Cortex of kidney (tissue), 1 donor: ENCODE data around the gene ANO7.

Source experiments
- DNase-seq: peaks from one replicate; lab custom pipeline; 2025; lab: John Stamatoyannopoulos, UW

Gene ANO7, protein sequence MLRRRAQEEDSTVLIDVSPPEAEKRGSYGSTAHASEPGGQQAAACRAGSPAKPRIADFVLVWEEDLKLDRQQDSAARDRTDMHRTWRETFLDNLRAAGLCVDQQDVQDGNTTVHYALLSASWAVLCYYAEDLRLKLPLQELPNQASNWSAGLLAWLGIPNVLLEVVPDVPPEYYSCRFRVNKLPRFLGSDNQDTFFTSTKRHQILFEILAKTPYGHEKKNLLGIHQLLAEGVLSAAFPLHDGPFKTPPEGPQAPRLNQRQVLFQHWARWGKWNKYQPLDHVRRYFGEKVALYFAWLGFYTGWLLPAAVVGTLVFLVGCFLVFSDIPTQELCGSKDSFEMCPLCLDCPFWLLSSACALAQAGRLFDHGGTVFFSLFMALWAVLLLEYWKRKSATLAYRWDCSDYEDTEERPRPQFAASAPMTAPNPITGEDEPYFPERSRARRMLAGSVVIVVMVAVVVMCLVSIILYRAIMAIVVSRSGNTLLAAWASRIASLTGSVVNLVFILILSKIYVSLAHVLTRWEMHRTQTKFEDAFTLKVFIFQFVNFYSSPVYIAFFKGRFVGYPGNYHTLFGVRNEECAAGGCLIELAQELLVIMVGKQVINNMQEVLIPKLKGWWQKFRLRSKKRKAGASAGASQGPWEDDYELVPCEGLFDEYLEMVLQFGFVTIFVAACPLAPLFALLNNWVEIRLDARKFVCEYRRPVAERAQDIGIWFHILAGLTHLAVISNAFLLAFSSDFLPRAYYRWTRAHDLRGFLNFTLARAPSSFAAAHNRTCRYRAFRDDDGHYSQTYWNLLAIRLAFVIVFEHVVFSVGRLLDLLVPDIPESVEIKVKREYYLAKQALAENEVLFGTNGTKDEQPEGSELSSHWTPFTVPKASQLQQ

DNA sequence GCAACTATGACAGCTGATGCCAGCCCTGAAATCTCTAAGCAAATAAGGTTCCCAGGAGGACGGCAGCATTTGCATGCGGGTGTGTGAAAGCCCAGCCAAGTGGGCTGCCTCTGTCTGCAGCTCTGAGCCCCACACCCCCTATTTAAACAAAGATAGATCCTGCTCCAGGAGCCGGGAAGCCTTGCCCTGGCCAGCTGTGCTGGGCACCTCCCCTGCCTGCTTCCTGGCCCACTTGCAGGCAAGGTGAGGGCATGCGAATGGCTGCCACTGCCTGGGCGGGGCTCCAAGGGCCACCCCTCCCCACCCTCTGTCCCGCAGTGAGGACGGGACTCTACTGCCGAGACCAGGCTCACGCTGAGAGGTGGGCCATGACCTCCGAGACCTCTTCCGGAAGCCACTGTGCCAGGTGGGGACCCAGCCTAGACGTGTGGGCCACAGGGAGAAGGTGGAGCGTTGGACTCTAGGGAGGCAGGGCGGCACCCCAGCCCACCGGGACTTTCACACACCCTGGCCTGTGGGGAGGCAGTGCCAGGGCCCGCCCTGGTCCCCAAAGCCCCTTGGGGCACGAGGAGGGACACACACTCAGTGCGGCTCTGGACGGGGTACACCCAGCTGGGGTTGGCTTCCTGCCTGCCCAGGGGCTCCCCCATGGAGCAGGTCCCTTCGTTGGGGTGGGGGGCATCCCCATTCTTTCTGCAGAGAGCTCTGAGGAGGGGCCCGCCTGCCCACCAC lies at the start of gene ANO7:
Gene ANO7 (plus strand): TSS at position 317 of the 732 bp plus-strand sequence. CDS start 1,387 bp downstream, outside the sequence.
- DNase-seq: no peak

DNA sequence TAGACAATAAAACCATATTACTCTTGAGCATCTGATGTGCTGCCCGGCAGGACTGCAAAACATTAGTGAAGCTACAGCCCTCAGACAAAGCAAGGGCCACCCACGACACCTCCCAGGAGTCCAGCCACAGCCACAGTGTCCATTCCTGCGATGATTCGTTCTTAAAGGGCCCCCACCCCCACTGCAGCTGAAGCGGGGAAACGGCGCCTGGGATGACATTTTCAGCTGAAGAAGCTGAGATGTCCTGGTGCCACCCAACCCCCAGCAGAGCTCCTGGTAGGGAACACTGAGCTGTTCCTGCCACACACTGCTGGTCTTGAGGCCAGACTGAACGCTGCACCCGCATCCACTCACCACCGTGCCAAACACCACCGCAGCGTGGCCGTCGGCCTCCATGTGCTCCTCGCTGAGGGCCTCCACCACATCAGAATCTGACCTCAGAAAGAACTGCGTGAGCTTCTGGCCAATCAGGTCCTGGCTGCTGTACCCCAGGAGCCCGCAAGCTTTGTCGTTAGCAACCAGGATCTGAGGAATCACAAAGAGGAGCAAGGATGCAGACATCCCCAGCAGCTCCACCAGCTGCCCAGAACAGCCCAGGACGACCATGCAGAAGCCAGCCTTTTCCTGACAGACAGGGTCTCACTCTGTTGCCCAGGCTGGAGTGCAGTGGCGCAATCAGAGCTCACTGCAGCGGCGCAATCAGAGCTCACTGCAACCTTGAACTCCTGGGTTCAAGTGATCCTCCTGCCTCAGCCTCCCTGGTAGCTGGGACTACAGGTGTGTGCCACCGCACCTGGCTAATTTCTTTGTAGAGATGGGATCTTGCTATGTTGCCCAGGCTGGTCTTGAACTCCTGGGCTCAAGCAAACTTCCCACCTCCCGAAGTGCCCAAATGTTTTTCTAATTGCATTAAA lies 48.7 kb upstream of the ANO7 start:
- DNase-seq: no peak

- no peak for DNase-seq
These were observed 48.0 kb upstream of the ANO7 start for GRCh38 chr2:241140445-241140840.

DNA sequence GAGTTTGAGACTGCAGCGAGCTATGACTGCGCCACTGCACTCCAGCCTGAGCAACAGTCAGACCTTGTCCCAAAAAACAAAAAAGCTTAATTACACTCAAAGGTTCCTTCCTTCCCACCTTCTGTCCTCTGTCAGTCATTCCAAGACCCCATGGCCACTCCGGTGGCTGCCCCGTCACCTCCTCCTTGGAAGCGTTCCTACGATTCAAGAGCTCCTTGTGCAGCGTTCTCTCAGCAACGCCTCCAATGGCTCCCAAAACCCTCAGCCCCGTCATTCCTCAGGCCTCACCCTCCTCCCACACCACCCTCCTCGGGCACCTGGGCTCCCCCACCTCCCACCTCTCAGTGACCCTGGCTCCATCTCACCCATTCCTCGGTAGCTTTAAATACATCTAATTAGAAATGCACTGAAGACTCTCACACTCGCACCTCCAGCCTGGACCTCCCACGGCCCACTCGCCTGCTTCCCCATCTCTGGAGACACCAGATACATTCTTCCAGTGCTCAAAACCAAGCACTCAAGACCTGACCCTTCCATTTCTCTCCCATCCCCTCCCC lies 47.2 kb upstream of the ANO7 start:
- no peak for DNase-seq

GRCh38 chr2:241142063-241142462 lies 46.4 kb upstream of the ANO7 start:
- DNase-seq: no peak

DNA sequence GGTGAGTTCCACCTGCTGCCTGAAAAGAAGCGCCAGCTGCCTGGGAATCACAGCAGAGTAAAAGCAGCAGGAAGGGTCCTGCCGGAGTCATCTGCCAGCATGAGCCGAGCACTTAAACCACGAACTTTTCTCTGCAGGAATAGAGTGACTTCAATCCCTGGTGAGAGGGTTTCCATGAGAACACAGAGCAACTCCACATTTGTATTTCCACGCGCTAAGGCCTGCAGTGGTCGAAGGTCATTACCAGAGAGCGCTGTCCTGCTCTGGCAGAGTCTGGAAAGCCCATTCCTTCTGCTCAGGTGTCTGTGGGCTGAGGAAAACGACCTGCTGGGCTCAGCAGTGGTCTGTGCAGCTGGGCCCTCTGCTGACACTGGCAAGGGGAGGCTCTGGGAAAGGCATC lies 45.9 kb upstream of the ANO7 start:
- no peak for DNase-seq

GRCh38 chr2:241146286-241146685 lies 42.2 kb upstream of the ANO7 start:
- DNase-seq: no peak

DNA sequence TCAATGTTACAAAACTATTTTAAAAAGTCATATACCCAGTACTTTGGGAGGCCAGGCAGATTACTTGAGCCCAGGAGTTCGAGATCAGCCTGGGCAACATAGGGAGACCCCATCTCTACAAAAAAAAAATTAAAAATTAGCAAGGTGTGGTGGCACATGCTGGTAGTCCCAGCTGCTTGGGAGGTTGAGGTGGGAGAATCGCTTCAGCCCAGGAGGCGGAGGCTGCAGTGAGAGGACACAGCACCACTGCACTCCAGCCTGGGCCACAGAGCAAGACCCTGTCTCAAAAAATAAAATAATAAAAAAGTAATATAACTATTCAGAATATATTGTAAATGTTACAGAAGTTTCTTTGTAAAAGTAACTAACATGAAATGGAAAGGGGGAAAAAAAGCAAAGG lies 41.1 kb upstream of the ANO7 start:
- DNase-seq: no peak

DNA sequence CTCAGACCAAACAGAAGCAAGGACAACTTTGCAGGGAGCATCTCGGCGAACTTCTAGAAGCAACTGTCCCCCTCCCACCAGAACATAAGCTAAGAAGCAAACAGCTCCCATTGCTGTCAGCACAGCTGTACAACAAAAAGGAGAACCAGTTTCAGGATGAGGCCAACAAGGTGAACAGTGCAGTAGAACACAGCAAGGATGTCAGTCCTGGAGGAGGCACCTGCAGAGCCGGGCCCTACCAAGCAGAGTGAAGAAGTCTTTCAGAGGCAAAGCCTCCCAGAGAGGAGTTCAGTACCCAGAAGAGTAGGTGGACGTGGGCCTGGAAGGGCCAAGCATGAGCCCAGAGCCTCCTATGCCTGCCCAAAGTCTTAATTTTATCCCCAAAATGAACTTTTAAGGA lies 40.2 kb upstream of the ANO7 start:
- no peak for DNase-seq

- no peak for DNase-seq
These were observed 39.4 kb upstream of the ANO7 start, which contains the start of gene PASK for GRCh38 chr2:241148891-241149674. PASK (minus strand) TSS chr2:241149472; CDS start chr2:241143032, 6,440 bp downstream.

GRCh38 chr2:241149675-241149924 lies 38.9 kb upstream of the ANO7 start:
- DNase-seq: peak; percentile 61

DNA sequence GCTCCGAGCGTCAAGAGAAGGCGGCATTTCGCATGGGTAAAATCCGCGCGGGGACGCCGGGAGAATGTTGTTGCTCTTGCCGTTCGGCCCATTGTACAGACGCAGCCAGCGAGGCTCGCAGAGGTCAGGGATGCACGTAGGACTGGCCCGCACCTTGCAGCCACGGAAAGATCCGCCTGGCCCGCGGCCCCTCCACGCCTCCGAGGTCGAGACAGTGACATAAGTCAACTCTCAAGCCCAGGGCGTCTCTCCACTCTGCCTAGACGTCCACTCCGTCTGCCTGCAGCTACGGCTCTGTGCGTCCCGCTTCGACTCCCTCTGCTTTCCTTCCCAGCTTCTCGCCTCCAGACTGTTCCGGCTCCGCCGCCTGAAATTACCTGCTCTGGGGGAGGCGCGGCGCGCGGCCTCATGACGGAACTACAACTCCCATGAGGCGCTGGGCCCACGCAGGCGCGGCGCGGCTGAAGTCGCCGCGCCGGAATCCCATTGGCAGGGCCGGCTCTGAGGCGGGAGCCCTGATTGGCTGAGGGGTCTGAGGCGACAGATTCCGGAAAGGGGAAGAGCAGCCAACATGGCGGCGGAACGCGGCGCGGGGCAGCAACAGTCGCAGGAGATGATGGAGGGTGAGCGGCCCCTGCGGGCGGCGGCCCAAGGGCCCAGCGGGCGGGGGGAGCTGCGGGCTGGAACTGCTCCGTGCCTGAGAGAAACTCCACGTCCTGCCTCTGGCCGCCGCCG lies 38.4 kb upstream of the ANO7 start, which contains the start of gene PPP1R7:
Gene PPP1R7 (plus strand): TSS at position 543 of the 735 bp plus-strand sequence. CDS start 29 bp downstream, at position 572.
- peak; percentile 69 for DNase-seq

DNA sequence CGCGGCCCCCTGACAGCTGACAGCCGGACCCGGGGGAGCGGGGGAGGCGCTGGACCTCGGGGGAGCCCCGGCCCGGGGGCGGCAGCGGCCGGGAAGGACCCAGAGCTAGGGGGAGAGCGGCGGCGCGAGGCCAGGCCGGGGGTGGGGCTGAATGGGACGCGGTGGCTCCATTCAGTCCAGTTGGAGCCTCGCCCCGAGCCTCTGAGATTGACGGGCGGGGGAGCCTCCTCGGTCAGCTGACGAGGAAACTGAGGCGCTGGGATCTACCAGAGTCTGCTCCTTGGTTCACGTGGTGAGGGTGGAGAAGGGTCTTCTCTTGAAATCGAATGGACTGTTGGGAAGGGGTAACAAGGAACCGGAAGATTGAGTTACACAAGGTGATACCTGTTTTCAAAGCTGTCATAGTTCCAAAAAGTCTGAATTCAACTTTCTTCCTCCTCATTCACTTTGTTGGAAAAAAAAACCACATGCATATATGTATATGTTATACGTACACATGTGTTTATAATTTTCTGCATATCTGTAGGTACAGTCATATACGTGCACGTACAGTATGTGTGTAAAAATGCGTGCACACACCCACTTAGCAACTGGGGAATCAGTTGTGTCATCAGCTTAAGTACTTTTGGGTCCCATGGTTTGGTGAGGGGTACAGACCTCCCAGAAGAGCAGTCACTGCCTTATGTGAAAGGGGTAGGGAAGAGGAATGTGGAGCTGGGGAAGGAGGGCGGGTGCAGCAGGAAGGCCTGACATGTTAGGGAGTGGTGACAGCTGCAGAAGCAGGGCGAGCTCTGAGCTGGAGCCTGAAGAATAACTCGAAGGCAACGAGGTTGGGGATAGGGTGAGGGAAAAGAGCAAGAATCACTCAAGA lies 37.6 kb upstream of the ANO7 start:
- no peak for DNase-seq

DNA sequence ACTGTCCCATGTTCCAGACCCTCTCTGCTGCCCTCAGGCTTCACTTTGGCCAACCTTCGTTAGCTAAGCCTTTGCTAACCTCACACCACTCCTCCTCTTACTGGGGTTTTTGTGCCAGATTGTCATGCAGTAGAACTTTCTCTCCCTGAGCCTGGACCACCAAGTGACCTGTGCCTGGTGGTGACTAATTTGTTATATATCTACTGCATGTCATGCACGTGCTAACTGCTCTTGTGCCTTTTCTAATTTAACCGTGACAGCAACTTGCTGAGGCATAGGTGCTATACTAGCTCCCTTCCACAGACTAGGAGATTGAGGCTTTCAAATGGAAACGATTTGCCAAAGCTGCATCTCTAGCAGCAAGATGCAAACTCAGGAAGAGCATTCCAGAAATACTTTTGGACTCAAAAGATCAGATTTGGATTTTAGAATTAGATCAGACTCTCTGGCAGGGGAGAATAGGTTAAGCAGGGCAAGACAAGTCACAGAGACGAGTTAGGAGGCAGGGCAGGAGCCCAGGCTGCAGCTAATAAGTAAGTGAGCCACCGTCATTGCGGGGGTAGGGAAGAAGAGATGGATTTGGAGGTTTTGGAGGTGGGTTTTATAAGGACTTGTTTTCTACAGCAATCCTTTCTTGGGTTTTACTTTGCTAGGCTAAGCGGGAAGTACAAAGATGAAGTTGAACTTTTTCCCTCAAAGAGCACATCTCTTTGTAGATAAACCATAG lies 36.4 kb upstream of the ANO7 start:
- no peak for DNase-seq

- DNase-seq: no peak
These were observed 34.9 kb upstream of the ANO7 start for GRCh38 chr2:241153616-241154015.

- no peak for DNase-seq
These were observed 33.6 kb upstream of the ANO7 start for GRCh38 chr2:241154915-241155314.

DNA sequence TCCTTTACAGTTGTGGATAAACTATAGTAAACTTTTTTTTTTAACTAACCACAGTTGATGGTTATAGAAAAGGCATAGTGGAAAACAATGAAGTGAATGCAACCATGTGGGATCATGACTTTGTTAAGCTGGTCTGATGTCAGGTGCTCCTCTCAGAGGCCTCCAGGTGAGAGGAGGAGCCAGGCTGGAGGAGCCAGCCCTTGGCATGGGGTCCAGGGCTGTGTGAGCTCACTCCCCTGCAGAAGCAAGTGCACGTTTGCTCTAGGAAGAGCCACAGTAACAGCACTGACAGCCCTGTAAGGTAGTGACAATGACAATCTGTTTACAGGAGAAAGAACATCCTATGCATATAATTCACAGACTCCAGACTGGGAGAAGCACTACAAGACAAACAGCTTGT lies 32.5 kb upstream of the ANO7 start:
- DNase-seq: no peak

- DNase-seq: no peak
These were observed 31.5 kb upstream of the ANO7 start for GRCh38 chr2:241156971-241157441.
